ENCODE measurements around the gene HMGN1. TPM values are rescaled to one million over a fixed set of nuclear protein-coding genes. Genes with fewer than 3 reads are reported as not detected.

HMGN1 gene
- total RNA-seq, 3 donors from 2014 or later (not counting 1 experiment from before 2014, with no cell fraction given) = 187 to 228 (median 219) TPM

GRCh38 chr21:39327727-39328126 is 21.2 kb downstream of the HMGN1 start:
- intact Hi-C loops (cut with micrococcal nuclease) = no loop called here
- peaks cover 0 to 4% of the 10 kb centered on the region in 2 donors for H3K27me3 Mint-ChIP-seq (ENCODE audit: low read depth in 2 of 2)
- no peaks in the 10 kb centered on the region for H3K36me3 Mint-ChIP-seq
- ATAC-seq = no peak
- no peaks in the 10 kb centered on the region for H3K36me3 ChIP-seq (ENCODE audit: control insufficient read depth, insufficient read depth, low read length)
- no peaks in the 10 kb centered on the region for H3K4me1 Mint-ChIP-seq
- H3K9me3 ChIP-seq (ENCODE audit: control insufficient read depth, insufficient read depth, low read length) = no peaks in the 10 kb centered on the region
- no peaks in the 10 kb centered on the region for H3K9me3 Mint-ChIP-seq
- H3K4me1 ChIP-seq (ENCODE audit: control insufficient read depth, insufficient read depth, low read length) = no peaks in the 10 kb centered on the region
- no peak for TF ChIP-seq CTCF (IDR thresholded peaks at IDR 0.05)
- no peak overlapping the region for H3K27ac Mint-ChIP-seq
- no peak for DNase-seq
- no peak overlapping the region for H3K27ac ChIP-seq (ENCODE audit: low read length)
- H3K4me3 ChIP-seq (ENCODE audit: low read length) = no peak overlapping the region
- no peak overlapping the region for H3K4me3 Mint-ChIP-seq
- 100% methylated on average over 2 of the region's 7 CpGs for WGBS (ENCODE audit: insufficient coverage)
- no peaks in the 10 kb centered on the region for H3K27me3 ChIP-seq (ENCODE audit: control insufficient read depth, insufficient read depth, low read length)

DNA sequence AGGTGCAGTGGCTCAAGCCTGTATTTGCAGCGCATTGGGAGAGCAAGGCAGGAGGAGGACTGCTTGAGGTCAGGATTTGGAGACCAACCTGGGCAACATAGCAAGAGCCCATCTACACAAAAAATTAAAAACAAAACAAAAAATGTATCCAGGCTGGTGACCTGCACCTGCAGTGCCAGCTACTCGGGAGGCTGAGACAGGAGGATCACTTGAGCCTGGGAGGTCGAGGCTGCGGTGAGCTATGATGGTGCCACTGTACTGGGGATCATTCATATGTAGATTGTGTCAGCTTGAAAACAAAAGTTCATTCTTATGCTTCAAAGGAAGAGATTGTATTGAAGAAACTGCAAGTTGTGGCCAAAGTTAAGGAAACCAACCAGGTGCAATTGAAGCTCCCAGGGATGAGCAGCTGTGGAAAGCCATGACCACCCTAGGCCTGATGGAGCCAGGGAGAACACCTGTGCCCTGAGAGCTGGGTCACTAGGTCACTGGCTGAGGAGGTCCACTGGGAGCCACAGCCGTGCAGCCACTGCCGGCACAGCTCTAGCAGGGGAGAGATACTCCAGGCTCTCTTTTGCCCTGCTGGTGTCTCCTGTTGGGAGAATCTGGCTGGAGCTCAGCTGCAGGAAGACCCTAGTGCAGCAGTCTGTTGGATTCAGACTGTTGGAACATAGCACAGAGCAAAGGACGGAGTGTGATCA is 22.1 kb downstream of the HMGN1 start:
- no peak overlapping the region for H3K4me3 ChIP-seq (ENCODE audit: low read length)
- no peak overlapping the region for H3K27ac ChIP-seq (ENCODE audit: low read length)
- DNase-seq (no peak), ATAC-seq (no peak)
- Mint-ChIP-seq H3K4me3 (no peak overlapping the region), H3K27me3 (ENCODE audit: low read depth in 2 of 2) (peaks cover 0 to 4% of the 10 kb centered on the region in 2 donors), H3K36me3 (no peaks in the 10 kb centered on the region), H3K27ac (no peak overlapping the region), H3K9me3 (no peaks in the 10 kb centered on the region), H3K4me1 (no peaks in the 10 kb centered on the region)
- no peaks in the 10 kb centered on the region for H3K27me3 ChIP-seq (ENCODE audit: control insufficient read depth, insufficient read depth, low read length)
- intact Hi-C loops (cut with micrococcal nuclease) = no loop called here
- no peaks in the 10 kb centered on the region for H3K4me1 ChIP-seq (ENCODE audit: control insufficient read depth, insufficient read depth, low read length)
- H3K36me3 ChIP-seq (ENCODE audit: control insufficient read depth, insufficient read depth, low read length) = no peaks in the 10 kb centered on the region
- no peak for TF ChIP-seq CTCF (IDR thresholded peaks at IDR 0.05)
- WGBS (ENCODE audit: insufficient coverage) = 91% methylated on average over 6 of the region's 7 CpGs
- H3K9me3 ChIP-seq (ENCODE audit: control insufficient read depth, insufficient read depth, low read length) = no peaks in the 10 kb centered on the region

DNA sequence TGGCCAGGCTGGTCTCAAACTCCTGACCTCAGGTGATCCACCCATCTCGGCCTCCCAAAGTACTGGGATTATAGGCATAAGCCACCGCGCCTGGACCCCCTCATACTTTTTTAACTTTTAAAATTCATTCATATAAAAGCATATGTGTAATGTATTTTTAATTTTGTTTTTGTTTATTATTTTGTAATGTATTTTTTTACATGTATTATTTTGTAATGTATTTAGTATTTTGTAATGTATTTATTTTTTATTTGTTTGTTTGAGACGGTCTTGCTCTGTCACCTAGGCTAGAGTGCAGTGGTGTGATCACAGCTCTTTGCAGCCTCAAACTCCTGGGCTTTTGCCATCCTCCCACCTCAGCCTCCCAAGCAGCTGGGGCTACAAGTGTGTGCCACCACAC is 23.4 kb downstream of the HMGN1 start:
- no peak for ATAC-seq
- Mint-ChIP-seq H3K4me3 (no peak overlapping the region), H3K36me3 (no peaks in the 10 kb centered on the region)

More for the DNA sequence above, 23.4 kb downstream of the HMGN1 start:
- H3K4me1 Mint-ChIP-seq = no peaks in the 10 kb centered on the region
- H3K27me3 Mint-ChIP-seq (ENCODE audit: low read depth in 2 of 2) = peaks cover 0 to 9% of the 10 kb centered on the region in 2 donors
- no peak for TF ChIP-seq CTCF (IDR thresholded peaks at IDR 0.05)
- H3K27ac ChIP-seq (ENCODE audit: low read length) = no peak overlapping the region
- H3K27ac Mint-ChIP-seq = no peak overlapping the region
- WGBS (ENCODE audit: insufficient coverage) = 92% methylated on average over 2 of the region's 4 CpGs
- no peaks in the 10 kb centered on the region for H3K36me3 ChIP-seq (ENCODE audit: control insufficient read depth, insufficient read depth, low read length)
- intact Hi-C loops (cut with micrococcal nuclease) = no loop called here
- no peak for DNase-seq
- no peaks in the 10 kb centered on the region for H3K9me3 Mint-ChIP-seq
- no peak overlapping the region for H3K4me3 ChIP-seq (ENCODE audit: low read length)
- H3K9me3 ChIP-seq (ENCODE audit: control insufficient read depth, insufficient read depth, low read length) = no peaks in the 10 kb centered on the region
- no peaks in the 10 kb centered on the region for H3K27me3 ChIP-seq (ENCODE audit: control insufficient read depth, insufficient read depth, low read length)
- H3K4me1 ChIP-seq (ENCODE audit: control insufficient read depth, insufficient read depth, low read length) = no peaks in the 10 kb centered on the region

Data from natural killer cell (primary cell).